ENCODE results near the gene ANTXRL.
"Not testable (repeated sequence)": the region's sequence is repeated elsewhere in the genome, so short reads cannot be mapped to it uniquely, and the experiment has no call there.

The ANTXRL gene

DNA sequence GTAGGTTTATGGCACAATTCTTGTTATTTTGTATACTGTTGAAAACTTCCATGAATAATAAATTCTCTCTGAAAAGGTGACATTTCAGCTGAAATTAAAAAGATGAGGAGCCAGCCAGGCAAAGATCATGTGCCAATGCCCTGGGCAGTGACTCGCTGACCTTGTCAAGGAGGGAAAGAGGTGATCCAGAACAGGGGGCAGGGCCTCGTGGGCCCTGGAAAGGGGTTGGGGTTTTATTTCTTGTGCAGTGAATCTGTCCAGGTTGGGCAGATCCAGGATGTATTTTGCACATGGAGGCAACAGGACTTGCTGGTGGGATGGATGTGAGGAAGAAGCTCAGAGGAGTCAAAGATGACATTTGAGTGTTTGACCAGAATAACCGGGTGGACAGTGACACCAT is 31.6 kb upstream of the ANTXRL start:
- DNase-seq: not testable (repeated sequence)

DNA sequence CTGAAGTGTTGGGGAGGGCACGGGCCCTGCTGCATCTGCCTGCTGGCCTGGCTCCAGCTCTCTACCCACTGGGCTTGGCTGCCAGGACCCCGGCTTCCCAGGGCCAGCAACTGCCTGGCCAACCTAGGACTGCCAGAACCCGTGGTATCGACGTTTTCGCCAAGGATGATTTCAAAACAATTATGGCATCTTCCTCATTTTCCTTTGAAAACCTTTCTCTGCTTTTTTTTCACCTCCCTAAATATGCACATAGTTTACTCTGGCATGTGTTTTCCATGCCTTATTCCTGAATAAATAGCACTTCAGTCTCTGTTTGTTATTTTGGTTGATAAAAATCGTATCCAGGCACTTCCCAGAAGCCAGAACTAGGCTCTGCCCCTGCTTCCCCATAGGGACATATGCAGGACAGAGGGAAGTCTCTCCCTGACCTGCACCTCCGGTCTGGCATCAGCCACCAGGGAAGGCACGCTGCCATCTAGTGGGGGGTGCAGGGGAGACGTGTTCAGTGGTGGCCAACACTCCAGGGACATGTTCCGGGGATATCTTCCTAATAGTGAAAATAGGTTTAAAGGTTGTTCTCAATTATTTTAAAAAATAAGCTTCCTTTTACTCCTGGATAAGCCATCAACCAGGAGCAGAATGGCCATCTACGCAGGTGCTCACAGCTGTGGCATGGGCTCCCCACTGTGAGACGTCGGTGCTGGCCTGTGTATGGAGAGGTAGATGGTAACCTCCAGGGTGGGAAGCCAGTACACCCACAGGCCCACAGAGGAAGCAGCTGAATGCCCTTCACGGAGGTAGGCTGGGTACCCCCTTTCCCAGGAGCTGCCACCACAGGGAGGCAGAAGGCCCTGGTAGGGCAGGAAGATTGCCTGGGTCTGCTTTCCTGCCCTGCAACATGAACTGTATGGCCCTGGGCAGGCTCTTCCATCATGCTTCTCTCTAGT is 30.7 kb upstream of the ANTXRL start:
- peak in 2 of 3 experiments; percentile 15 to 36 for DNase-seq

DNA sequence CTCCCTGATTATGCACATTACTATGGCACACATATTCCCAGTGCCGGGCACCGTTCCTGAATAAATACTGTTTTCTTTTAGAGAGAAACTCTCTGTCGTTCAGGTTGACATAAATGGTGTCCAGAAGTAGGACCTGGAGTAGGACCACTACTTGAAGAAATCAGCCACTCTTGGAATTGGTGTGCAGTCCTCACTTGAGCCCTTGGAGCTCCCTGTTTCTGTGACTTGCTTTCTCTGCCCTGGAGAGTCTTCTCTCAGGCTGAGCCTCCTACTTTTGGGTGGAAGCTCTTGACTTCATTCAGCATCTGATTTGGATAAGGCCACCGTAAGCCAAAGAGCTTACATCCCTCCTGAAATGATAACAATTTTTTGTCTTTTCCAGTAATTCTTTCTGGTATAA is 29.7 kb upstream of the ANTXRL start:
- no peak for DNase-seq

- DNase-seq: not testable (repeated sequence)
Observed at GRCh38 chr10:46262906-46263560, 23.8 kb upstream of the ANTXRL start.

DNA sequence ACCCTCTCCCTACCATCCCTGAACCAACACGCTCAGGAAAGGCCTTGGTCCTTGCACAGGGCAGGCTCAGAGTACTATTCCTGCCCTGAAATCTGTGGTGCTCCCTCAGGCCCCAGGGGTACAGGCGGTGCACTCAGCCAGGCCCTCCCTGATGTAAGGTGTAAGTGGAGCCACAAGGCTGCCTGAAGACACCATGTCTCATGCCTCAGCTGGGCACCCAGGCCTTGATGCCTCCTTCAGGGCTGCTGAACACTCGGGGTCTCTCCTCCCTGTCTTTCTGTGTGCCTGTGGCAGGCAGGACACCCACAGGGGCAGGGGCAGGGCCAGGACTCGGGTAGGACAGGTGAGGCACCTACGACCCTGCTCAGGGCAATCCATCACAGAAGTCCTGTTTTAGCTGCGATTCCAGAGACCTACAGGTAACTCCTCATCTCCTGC is 22.9 kb upstream of the ANTXRL start:
- no peak for DNase-seq

- DNase-seq: no peak
Observed at GRCh38 chr10:46264336-46264735, 22.5 kb upstream of the ANTXRL start.

- DNase-seq: no peak
Observed at GRCh38 chr10:46264737-46265368, 21.9 kb upstream of the ANTXRL start.

DNA sequence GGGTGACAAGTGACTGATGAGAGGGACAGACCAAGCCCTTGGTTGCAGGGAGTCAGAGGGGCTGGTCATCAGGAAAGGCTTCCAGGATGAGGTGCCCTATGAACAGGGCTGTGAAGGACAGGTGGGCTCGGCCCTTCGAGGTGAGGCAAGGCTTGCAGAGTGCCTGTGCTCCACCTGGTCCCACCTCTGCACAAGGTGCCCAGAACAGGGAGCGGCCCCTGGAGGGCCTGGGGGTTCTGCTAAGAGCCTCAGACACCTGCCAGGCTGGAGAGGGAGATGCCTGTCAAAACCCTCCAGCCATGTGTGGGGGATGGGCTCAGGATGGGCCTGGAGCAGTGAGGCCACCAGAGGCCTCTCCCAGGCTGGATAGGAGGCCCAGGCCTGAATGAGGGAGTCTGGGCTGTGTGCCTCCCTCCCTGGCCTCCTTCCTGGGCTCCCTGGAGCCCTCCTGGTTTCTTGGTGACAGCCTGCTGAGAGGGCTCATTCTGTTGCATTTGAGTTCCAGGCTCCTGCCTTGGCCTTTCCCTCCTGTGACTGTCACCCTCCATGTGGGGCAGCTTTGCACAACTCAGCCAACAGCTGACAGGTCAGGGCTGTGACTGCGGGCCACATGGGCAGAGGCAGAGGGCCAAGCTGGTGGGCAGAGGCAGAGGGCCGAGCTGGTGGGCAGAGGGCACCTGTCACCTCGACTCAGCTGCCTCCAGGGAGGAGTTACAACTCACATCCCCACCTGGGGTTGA is 21.1 kb upstream of the ANTXRL start:
- not testable (repeated sequence) for DNase-seq

GRCh38 chr10:46266306-46266985 is 20.4 kb upstream of the ANTXRL start:
- peak in 1 of 3 experiments; percentile 3 for DNase-seq

GRCh38 chr10:46267132-46267985 is 19.4 kb upstream of the ANTXRL start:
- DNase-seq: no peak

DNA sequence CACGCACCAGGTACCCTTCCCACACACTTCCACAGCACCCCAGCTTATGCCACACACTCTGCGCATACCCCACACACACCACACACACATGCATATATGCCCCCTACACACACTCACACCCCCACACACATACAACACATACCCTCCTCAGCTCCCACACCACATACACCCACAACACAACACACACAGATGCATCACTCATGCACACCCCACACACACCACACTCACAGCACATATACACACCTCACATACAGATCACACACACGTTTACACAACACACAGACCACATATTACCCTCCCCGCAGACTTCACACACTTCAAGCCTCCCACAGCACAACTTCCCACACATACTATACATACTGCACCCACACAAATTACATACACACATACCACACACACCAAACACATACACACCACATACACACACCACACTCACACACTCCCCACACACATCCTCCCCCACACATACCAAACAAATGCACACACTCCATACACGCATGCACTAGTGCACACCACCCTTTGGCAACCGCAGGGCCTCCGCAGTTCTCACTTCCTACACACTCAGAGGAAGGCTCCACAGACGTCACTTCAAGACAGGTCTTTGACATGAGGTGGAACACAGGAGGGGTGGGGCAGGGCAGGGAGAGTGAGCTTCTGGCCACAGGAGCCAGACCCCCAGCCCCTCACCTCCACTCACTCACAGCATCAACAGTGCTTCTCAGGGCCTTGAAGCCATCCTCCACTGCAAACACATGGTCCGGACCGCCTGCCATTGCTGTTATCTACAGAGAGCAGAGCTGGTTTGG is 18.5 kb upstream of the ANTXRL start:
- DNase-seq: no peak

DNA sequence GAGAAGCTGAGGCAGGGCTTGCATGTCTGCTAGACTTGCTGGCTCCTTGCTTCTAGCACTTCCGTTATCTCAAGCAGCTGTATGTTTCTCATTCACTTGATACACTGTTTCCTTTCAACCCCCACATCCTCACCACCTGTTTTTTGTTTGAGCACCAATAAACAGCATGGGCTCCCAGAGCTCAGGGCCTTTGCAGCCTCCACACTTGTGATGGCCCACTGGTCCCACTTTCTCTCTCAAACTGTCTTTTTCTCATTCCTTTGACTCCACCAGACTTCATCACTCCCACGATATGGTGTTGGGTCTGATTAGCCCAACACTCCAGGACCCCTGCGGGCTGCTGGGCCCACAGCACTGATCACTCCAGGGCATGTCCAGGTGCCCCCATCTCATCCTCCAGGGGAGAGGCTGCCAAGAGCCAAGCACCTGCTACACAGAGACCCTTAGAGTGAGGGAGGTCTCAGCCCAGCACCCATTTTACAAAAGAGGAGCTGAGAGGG is 17.2 kb upstream of the ANTXRL start:
- DNase-seq: peak in 1 of 3 experiments; percentile 15

DNA sequence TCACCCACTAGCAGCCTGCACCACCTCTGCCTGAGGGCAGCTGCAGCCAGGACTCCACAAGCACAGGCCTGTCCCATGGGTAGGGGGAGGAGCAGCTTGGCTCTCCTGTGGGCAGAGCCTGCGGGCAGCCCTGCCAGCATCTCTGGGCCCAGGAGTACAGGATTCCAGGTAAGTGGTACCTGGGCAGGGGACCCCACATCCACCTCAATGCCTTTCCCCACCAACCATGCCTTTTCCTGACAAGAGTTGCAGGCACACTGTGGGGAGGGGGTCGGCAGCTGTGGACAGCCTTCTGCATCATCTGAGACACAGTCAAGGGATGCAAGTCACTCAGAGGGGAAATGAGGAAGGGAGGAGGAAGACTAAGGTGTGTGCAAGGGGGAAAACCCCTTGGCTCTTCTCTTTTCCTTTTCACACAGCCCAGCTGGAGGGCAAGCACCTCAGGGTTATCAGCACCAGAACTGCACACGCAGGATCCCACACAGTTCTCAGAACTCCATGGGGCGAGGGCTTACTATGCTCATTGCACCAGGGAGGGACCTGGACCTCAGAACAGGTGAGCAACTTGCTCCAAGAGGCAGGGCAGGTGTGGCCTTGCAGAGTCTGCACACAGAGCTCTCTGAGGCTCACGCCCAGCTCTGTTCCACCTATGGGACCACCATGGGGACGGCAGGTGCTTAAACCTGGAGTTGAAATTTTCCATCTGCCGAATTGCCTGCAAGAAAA is 16.5 kb upstream of the ANTXRL start:
- no peak for DNase-seq

DNA sequence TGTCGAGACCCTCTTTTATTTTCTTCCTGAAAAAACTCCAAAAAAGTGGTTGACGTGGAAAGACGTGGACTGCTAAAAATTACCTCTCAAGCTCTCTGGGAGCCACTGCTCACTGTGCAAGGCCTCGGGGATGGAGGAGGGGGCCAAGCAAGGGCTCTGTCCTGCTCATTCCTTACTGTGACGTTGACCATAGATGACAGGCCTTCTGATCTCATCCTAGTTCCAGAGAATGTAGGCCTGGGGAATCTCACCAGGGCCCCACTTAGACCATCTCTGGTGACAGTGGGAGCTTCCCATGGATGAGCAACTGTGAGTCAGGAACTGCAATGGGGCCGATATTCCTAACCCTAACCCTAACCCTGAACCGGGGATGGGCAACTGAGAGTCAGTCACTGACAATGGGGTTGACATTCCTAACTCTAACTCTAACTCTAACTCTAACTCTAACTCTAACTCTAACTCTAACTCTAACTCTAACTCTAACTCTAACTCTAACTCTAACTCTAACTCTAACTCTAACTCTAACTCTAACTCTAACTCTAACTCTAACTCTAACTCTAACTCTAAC is 15.8 kb upstream of the ANTXRL start:
- DNase-seq: not testable (repeated sequence)

- not testable (repeated sequence) for DNase-seq
Observed at GRCh38 chr10:46271795-46272499, 14.8 kb upstream of the ANTXRL start.

GRCh38 chr10:46272863-46273415 is 13.9 kb upstream of the ANTXRL start:
- no peak for DNase-seq

GRCh38 chr10:46273506-46274477 is 13.0 kb upstream of the ANTXRL start:
- no peak for DNase-seq
